Measurements from ENCODE around the gene SPEM1. TPM values are rescaled to one million over a fixed set of nuclear protein-coding genes. Genes with fewer than 3 reads are reported as not detected.

SPEM1 gene
- total RNA-seq, 1 donor from 2014 or later = 0.23 TPM

DNA sequence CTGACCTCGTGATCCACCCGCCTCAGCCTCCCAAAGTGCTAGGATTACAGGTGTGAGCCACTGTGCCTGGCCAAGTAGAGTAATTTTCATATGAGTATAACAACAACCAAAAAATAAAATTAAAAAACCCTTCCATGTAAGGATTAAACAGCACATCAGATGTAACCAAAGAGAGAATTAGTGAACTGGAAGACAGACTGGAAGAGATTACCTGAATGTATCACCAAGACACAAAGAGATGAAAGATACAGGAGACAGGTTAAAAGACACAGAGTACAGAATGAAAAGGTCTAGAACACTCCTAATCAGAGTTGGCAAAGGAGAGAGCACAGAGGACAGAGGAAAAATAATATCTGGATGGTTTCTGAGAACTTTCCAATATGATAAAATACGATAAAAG, 41.0 kb upstream of the SPEM1 start:
- Histone ChIP-seq H3K9me3 (ENCODE audit: insufficient read depth, low read depth, low read length) (peaks cover 6% of the 10 kb centered on the region), H3K4me1 (ENCODE audit: insufficient read depth, low read length) (peaks cover 15% of the 10 kb centered on the region), H3K9ac (ENCODE audit: low read length) (no peak overlapping the region), H2AFZ (ENCODE audit: low read depth, low read length) (no peak overlapping the region), H3K4me2 (ENCODE audit: low read length) (no peak overlapping the region), H3K79me2 (ENCODE audit: insufficient read depth, low read length) (no peaks in the 10 kb centered on the region), H3K27me3 (ENCODE audit: insufficient read depth, low read length) (peaks cover 38% of the 10 kb centered on the region), H3K36me3 (ENCODE audit: insufficient read depth, low read length) (no peaks in the 10 kb centered on the region), H4K20me1 (ENCODE audit: insufficient read depth, low read length) (no peaks in the 10 kb centered on the region), H3K4me3 (ENCODE audit: insufficient read depth, low read depth, low read length) (no peak overlapping the region), H3K27ac (ENCODE audit: low read depth, low read length) (no peak overlapping the region)
- Mint-ChIP-seq H3K4me1 (ENCODE audit: low read depth, unreplicated experiment) (no peaks in the 10 kb centered on the region), H3K4me3 (ENCODE audit: unreplicated experiment) (peak overlapping the region; percentile 14), H3K27ac (ENCODE audit: unreplicated experiment) (no peak overlapping the region), H3K36me3 (ENCODE audit: low read depth, unreplicated experiment) (no peaks in the 10 kb centered on the region), H3K27me3 (ENCODE audit: low read depth, unreplicated experiment) (peaks cover 29% of the 10 kb centered on the region), H3K9me3 (ENCODE audit: unreplicated experiment) (peaks cover 10% of the 10 kb centered on the region)
- DNase-seq (ENCODE audit: low read depth) (no peak), FAIRE-seq (no peak)
- TF ChIP-seq, protein P1, sequence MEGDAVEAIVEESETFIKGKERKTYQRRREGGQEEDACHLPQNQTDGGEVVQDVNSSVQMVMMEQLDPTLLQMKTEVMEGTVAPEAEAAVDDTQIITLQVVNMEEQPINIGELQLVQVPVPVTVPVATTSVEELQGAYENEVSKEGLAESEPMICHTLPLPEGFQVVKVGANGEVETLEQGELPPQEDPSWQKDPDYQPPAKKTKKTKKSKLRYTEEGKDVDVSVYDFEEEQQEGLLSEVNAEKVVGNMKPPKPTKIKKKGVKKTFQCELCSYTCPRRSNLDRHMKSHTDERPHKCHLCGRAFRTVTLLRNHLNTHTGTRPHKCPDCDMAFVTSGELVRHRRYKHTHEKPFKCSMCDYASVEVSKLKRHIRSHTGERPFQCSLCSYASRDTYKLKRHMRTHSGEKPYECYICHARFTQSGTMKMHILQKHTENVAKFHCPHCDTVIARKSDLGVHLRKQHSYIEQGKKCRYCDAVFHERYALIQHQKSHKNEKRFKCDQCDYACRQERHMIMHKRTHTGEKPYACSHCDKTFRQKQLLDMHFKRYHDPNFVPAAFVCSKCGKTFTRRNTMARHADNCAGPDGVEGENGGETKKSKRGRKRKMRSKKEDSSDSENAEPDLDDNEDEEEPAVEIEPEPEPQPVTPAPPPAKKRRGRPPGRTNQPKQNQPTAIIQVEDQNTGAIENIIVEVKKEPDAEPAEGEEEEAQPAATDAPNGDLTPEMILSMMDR (IDR thresholded peaks at IDR 0.05; ENCODE audit: insufficient read depth, low read depth, low read length) = no peak
- TF ChIP-seq EZH2 (IDR thresholded peaks at IDR 0.05; ENCODE audit: insufficient read depth, low read length) = no peak

DNA sequence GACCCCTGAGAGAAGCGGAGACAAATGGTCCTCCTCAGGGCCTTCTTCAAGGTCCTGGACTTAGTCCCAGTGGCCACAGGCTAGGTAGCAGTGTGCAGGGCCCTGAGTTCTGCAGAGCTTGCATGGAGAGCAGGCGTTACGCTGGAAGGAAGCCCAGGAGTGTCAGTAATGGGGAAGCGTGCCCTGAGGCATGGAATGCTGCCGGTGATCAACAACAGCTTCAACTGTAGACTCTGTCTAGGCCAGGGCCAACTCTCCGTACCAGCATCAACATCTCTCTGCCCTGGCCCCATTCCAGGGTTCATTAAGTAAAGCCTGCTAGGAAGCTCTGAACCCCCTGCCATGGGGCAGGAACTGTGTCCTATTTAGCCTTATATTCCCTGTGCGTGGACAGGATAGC, 39.8 kb upstream of the SPEM1 start:
- H4K20me1 ChIP-seq (ENCODE audit: insufficient read depth, low read length) = peaks cover 3% of the 10 kb centered on the region
- H2AFZ ChIP-seq (ENCODE audit: low read depth, low read length) = no peak overlapping the region
- no peaks in the 10 kb centered on the region for H3K4me1 Mint-ChIP-seq (ENCODE audit: low read depth, unreplicated experiment)
- H3K27me3 ChIP-seq (ENCODE audit: insufficient read depth, low read length) = peaks cover 40% of the 10 kb centered on the region
- H3K4me3 ChIP-seq (ENCODE audit: insufficient read depth, low read depth, low read length) = no peak overlapping the region
- peak; percentile 22 for DNase-seq (ENCODE audit: low read depth)
- FAIRE-seq = no peak
- TF ChIP-seq, protein P1 (IDR thresholded peaks at IDR 0.05; ENCODE audit: insufficient read depth, low read depth, low read length) = no peak
- no peak for TF ChIP-seq EZH2 (IDR thresholded peaks at IDR 0.05; ENCODE audit: insufficient read depth, low read length)
- H3K4me2 ChIP-seq (ENCODE audit: low read length) = peak overlapping the region; percentile 66
- H3K36me3 Mint-ChIP-seq (ENCODE audit: low read depth, unreplicated experiment) = peaks cover 2% of the 10 kb centered on the region
- peaks cover 6% of the 10 kb centered on the region for H3K9me3 ChIP-seq (ENCODE audit: insufficient read depth, low read depth, low read length)
- peaks cover 19% of the 10 kb centered on the region for H3K4me1 ChIP-seq (ENCODE audit: insufficient read depth, low read length)
- H3K9me3 Mint-ChIP-seq (ENCODE audit: unreplicated experiment) = peaks cover 13% of the 10 kb centered on the region
- peaks cover 29% of the 10 kb centered on the region for H3K27me3 Mint-ChIP-seq (ENCODE audit: low read depth, unreplicated experiment)
- H3K27ac Mint-ChIP-seq (ENCODE audit: unreplicated experiment) = no peak overlapping the region
- H3K9ac ChIP-seq (ENCODE audit: low read length) = no peak overlapping the region
- no peaks in the 10 kb centered on the region for H3K36me3 ChIP-seq (ENCODE audit: insufficient read depth, low read length)
- H3K79me2 ChIP-seq (ENCODE audit: insufficient read depth, low read length) = no peaks in the 10 kb centered on the region
- peak overlapping the region; percentile 79 for H3K4me3 Mint-ChIP-seq (ENCODE audit: unreplicated experiment)
- no peak overlapping the region for H3K27ac ChIP-seq (ENCODE audit: low read depth, low read length)

GRCh38 chr17:7380855-7381683, 39.1 kb upstream of the SPEM1 start, which contains the start of gene TNK1:
TSS of gene TNK1 (plus strand) at chr17:7381089. CDS start at chr17:7382927, 1,838 bp downstream.
- no peaks in the 10 kb centered on the region for H3K79me2 ChIP-seq (ENCODE audit: insufficient read depth, low read length)
- peaks cover 40% of the 10 kb centered on the region for H3K27me3 ChIP-seq (ENCODE audit: insufficient read depth, low read length)
- TF ChIP-seq, protein P1 (IDR thresholded peaks at IDR 0.05; ENCODE audit: insufficient read depth, low read depth, low read length) = no peak
- peak; percentile 71 for TF ChIP-seq EZH2 (IDR thresholded peaks at IDR 0.05; ENCODE audit: insufficient read depth, low read length)
- no peak within 1 kb of the TSS for H3K27ac ChIP-seq (ENCODE audit: low read depth, low read length)
- peaks cover 3% of the 10 kb centered on the region for H4K20me1 ChIP-seq (ENCODE audit: insufficient read depth, low read length)
- H3K4me1 Mint-ChIP-seq (ENCODE audit: low read depth, unreplicated experiment) = no peaks in the 10 kb centered on the region
- no peak within 1 kb of the TSS for H3K27ac Mint-ChIP-seq (ENCODE audit: unreplicated experiment)
- H3K9me3 ChIP-seq (ENCODE audit: insufficient read depth, low read depth, low read length) = peaks cover 6% of the 10 kb centered on the region
- H3K9ac ChIP-seq (ENCODE audit: low read length) = no peak within 1 kb of the TSS
- H3K4me3 Mint-ChIP-seq (ENCODE audit: unreplicated experiment) = peak within 1 kb of the TSS; percentile 79
- H3K36me3 ChIP-seq (ENCODE audit: insufficient read depth, low read length) = no peaks in the 10 kb centered on the region
- peak within 1 kb of the TSS; percentile 66 for H3K4me2 ChIP-seq (ENCODE audit: low read length)
- peaks cover 29% of the 10 kb centered on the region for H3K27me3 Mint-ChIP-seq (ENCODE audit: low read depth, unreplicated experiment)
- no peak for DNase-seq (ENCODE audit: low read depth)
- no peak for FAIRE-seq
- peak within 1 kb of the TSS; percentile 23 for H3K4me3 ChIP-seq (ENCODE audit: insufficient read depth, low read depth, low read length)
- H3K4me1 ChIP-seq (ENCODE audit: insufficient read depth, low read length) = peaks cover 19% of the 10 kb centered on the region
- H2AFZ ChIP-seq (ENCODE audit: low read depth, low read length) = no peak within 1 kb of the TSS
- peaks cover 6% of the 10 kb centered on the region for H3K36me3 Mint-ChIP-seq (ENCODE audit: low read depth, unreplicated experiment)
- peaks cover 13% of the 10 kb centered on the region for H3K9me3 Mint-ChIP-seq (ENCODE audit: unreplicated experiment)

Data from astrocyte (in vitro differentiated cells and primary cell).